Right lung (tissue), 5 donors: ENCODE measurements around the gene CCDC32. TPM values are rescaled to one million over a fixed set of nuclear protein-coding genes. Genes with fewer than 3 reads are reported as not detected.

Source experiments
- DNase-seq, 2 donors: peaks; one replicate each; pipeline ENCODE4 v3.0.0-alpha.2; 2013
- polyA plus RNA-seq, 5 donors: library from polyadenylated mRNA; unstranded; fragments of 120-200 nt; gene quantifications; one replicate each; pipeline versions ENCODE4 v1.2.1 to v1.2.3, GENCODE V29; 2013; ENCODE audit warnings: inconsistent platforms in 1 of 5, low replicate concordance in 1 of 5; ENCODE audit not compliant: insufficient read length in 5 of 5, insufficient read depth in 1 of 5

The CCDC32 gene
- polyA plus RNA-seq, 5 donors, result 24.9 to 31.4 (median 25.7) TPM

- DNase-seq, result no peak
Measured at GRCh38 chr15:40516322-40516721, 48.5 kb downstream of the CCDC32 start.

- no peak for DNase-seq
Measured at GRCh38 chr15:40513609-40514008, 51.2 kb downstream of the CCDC32 start.

DNA sequence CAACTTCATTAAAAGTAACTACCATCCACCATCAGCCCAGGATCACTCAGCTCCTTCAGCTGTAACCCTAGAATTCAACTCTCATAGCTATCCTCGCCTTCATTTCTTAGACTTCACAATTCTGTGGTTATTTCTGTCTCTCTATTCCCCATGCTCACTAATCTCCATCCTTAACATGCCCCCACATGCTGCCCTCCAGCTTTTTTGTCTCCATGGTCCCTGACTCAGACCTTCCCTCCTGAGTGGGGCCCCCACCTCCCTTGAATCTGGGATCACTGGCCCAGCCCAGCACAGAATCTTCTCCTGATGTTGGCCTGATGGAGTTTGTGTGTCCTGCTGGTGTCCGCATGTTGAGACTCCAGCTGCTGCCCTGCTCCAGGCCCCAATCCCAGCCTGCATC lies 52.4 kb downstream of the CCDC32 start:
- no peak for DNase-seq

- peak; percentile 50 to 63 for DNase-seq
Measured at GRCh38 chr15:40511472-40512133, 53.2 kb downstream of the CCDC32 start.

DNA sequence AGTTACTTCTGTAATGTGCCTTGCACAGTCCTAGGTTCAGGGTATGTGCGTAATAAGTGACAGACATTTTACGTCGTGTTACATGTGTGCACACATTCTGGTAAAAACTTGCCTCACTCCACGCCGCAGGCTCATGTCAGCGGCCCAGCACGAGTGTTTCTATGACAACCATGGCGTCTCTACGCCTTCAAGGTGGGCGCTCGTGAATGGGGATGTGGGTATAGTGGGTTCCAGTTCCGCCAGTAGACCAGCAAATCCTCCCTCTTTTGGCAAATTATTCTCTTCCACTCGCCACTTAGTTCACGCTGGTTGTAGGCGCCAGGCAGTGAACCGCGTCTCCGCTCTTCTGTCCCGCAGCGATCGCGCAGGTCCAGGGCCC lies 53.8 kb downstream of the CCDC32 start:
- DNase-seq, result no peak

DNA sequence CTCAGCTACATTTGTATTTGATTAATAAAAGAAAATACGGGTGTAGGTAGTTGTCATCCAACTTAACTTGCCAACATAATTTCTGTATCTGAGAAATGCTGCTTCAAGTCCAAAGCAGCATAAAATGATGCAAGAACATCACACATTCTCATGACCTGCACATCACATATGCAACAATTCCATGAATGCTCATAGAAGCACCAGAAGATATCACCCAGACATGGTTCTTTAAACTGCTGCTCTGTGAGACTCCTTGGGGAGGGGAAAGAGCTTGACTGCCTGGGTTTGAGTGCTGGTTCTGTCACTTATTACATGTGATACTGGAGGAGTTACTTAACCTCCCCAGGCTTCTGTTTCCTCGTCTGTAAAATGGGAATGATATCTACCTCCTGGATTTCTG lies 54.6 kb downstream of the CCDC32 start:
- no peak for DNase-seq

DNA sequence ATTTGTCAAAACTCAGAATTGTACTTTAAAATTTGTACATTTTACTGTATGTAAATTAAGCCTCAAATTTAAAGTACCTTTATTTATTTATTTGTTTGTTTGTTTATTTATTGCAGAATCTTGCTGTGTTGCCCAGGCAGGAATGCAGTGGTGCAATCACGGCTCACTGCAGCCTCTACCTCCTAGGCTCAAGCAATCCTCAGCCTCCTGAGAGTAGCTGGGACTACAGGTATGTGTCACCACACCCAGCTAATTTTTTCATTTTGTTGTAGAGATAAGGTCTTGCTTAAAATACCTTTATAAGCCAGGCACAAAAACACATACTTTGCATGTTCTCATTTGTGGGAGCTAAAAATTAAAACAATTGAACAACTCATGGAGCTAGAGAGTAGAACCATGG lies 56.6 kb downstream of the CCDC32 start:
- DNase-seq, result no peak

DNA sequence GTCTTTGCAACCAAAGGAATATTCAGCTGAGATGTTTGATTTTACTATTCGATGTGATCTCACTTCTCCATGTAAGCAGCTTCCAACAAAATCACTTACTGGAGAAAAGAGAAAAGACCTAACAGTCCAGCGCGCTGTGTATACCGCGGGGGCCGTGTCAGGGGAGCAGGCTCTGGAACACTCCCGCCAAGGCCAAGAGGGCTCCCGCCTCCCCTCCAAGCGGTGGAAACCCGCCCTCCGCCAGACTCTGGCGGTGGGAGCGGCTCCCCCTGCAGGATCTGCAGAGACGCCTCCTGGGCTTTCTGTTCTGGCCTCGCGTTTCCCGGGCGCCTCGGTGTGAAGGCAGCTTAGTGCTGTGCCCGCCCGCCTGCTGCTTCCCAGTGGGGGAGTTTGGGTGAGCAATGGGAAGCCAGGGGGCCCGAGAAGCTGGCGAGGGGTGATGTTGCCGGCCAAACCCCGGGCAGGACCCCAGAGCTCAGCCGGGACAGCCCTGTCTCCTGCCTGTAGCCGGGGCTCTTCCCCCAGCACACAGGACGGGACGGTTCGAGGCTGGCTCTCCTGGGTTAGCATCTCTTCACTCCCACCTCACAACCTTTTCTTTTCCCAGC lies 57.8 kb downstream of the CCDC32 start:
- DNase-seq, result peak; percentile 68 to 74

Other genes starting within 250 kb of the CCDC32 start
- gene INAFM2, start 241.3 kb downstream of the CCDC32 start, polyA plus RNA-seq, result 10 to 100 TPM; 20.8 to 26.1 (median 22.0) TPM
- 1 to 10 TPM; 5.1 to 9.7 (median 6.2) TPM for gene CCDC9B, start 224.1 kb downstream of the CCDC32 start, polyA plus RNA-seq
- 1 to 10 TPM in 1 of 5 donors, not detected in 4; 1.8 TPM for gene PHGR1, start 214.0 kb downstream of the CCDC32 start, polyA plus RNA-seq
- 1 to 10 TPM; 1.1 to 3.3 (median 1.4) TPM for gene DISP2, start 206.8 kb downstream of the CCDC32 start, polyA plus RNA-seq
- gene KNSTRN, start 182.3 kb downstream of the CCDC32 start, polyA plus RNA-seq, result 10 to 100 TPM; 22.7 to 48.8 (median 33.0) TPM
- gene IVD, start 159.2 kb downstream of the CCDC32 start, polyA plus RNA-seq, result 100 to 1,000 TPM in 3 of 5 donors, 10 to 100 TPM in 2; 87.7 to 120 (median 113) TPM
- gene BAHD1, start 124.1 kb downstream of the CCDC32 start, polyA plus RNA-seq, result 10 to 100 TPM; 10.4 to 16.6 (median 13.5) TPM
- gene CHST14, start 94.1 kb downstream of the CCDC32 start, polyA plus RNA-seq, result 10 to 100 TPM; 31.6 to 48.8 (median 39.3) TPM
- 10 to 100 TPM in 1 of 5 donors, 1 to 10 TPM in 4; 6.3 to 11.1 (median 7.9) TPM for gene RPUSD2, start 4.3 kb upstream of the CCDC32 start, polyA plus RNA-seq
- gene KNL1, start 29.2 kb upstream of the CCDC32 start, polyA plus RNA-seq, result 10 to 100 TPM in 4 of 5 donors, 1 to 10 TPM in 1; 9.3 to 43.3 (median 19.7) TPM
- 10 to 100 TPM in 3 of 5 donors, 1 to 10 TPM in 2; 9.2 to 18.5 (median 12.2) TPM for gene RAD51, start 130.1 kb upstream of the CCDC32 start, polyA plus RNA-seq
- 10 to 100 TPM; 28.9 to 39.0 (median 31.4) TPM for gene RMDN3, start 190.2 kb upstream of the CCDC32 start, polyA plus RNA-seq
- 10 to 100 TPM; 11.5 to 18.8 (median 13.8) TPM for gene GCHFR, start 199.0 kb upstream of the CCDC32 start, polyA plus RNA-seq
- 1 to 10 TPM; 2.6 to 4.6 (median 3.8) TPM for gene C15orf62, start 204.9 kb upstream of the CCDC32 start, polyA plus RNA-seq
- gene ZFYVE19, start 242.0 kb upstream of the CCDC32 start, polyA plus RNA-seq, result 10 to 100 TPM; 26.2 to 32.5 (median 31.9) TPM
- 10 to 100 TPM; 37.2 to 44.9 (median 41.9) TPM for gene DNAJC17, start 242.4 kb upstream of the CCDC32 start, polyA plus RNA-seq